ENCODE results near the gene SYNDIG1. TPM values are rescaled to one million over a fixed set of nuclear protein-coding genes. Genes with fewer than 3 reads are reported as not detected.

Gene SYNDIG1
- total and polyA plus RNA-seq, 2 experiments from 2014 or later: 1.7 to 2.4 TPM

- H3K9me3 ChIP-seq (ENCODE audit: low read depth): no peaks in the 10 kb centered on the region
- DNase-seq (ENCODE audit: low read depth in 1 of 2, low spot score in 1 of 2): no peak
- TF ChIP-seq, protein P1, sequence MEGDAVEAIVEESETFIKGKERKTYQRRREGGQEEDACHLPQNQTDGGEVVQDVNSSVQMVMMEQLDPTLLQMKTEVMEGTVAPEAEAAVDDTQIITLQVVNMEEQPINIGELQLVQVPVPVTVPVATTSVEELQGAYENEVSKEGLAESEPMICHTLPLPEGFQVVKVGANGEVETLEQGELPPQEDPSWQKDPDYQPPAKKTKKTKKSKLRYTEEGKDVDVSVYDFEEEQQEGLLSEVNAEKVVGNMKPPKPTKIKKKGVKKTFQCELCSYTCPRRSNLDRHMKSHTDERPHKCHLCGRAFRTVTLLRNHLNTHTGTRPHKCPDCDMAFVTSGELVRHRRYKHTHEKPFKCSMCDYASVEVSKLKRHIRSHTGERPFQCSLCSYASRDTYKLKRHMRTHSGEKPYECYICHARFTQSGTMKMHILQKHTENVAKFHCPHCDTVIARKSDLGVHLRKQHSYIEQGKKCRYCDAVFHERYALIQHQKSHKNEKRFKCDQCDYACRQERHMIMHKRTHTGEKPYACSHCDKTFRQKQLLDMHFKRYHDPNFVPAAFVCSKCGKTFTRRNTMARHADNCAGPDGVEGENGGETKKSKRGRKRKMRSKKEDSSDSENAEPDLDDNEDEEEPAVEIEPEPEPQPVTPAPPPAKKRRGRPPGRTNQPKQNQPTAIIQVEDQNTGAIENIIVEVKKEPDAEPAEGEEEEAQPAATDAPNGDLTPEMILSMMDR (IDR thresholded peaks at IDR 0.05; ENCODE audit: low read depth, low read length): no peak
- H3K4me3 ChIP-seq: no peak overlapping the region
- no peaks in the 10 kb centered on the region for H3K36me3 ChIP-seq
- H3K4me1 ChIP-seq (ENCODE audit: low read depth): no peaks in the 10 kb centered on the region
- H3K27ac ChIP-seq: no peak overlapping the region
- H3K27me3 ChIP-seq: no peaks in the 10 kb centered on the region
Observed at GRCh38 chr20:24684421-24684871, 215.0 kb downstream of the SYNDIG1 start.

DNA sequence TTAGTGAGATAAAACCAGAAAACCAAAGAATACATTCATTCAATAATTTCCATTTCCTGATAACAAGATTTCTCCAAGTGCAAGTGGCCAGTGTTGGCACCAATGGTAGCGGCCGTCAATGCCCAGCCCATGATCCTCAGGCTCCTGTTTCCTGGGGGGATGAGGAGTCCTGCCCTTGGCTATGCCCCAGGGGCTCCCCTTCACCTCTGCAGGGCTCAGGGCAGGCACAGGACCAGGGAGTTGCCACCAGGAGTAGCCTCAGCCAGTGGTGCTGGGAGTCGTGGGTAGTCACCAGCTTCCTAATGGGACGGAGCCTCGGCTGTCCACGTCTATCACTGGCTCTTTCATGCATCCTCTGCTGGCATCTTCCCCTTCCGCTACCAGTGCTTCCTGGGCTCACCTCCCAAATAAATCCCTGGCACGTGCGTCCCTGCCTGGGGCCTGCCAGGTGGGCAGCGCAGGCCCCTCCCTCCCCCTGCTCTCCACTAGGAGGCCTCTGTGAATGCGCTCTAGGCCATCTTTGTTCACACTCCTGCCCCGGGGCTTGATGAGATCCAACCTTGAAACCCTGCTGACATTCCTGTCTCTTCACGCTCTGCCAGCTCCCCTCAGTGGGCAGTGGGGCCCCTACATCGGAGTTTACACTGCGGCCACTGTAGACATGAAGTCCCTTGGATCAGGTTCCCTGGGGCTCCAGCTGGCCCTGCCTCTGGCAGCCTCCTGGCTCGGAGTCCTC, 215.7 kb downstream of the SYNDIG1 start:
- no peaks in the 10 kb centered on the region for H3K4me1 ChIP-seq (ENCODE audit: low read depth)

GRCh38 chr20:24685736-24686135, 216.3 kb downstream of the SYNDIG1 start:
- Histone ChIP-seq H3K4me3 (no peak overlapping the region), H3K9me3 (ENCODE audit: low read depth) (no peaks in the 10 kb centered on the region), H3K27ac (no peak overlapping the region), H3K36me3 (no peaks in the 10 kb centered on the region), H3K4me1 (ENCODE audit: low read depth) (no peaks in the 10 kb centered on the region), H3K27me3 (no peaks in the 10 kb centered on the region)
- DNase-seq (ENCODE audit: low read depth in 1 of 2, low spot score in 1 of 2): no peak
- TF ChIP-seq, protein P1 (IDR thresholded peaks at IDR 0.05; ENCODE audit: low read depth, low read length): no peak

More for the DNA sequence above, 215.7 kb downstream of the SYNDIG1 start:
- no peak for DNase-seq (ENCODE audit: low read depth in 1 of 2, low spot score in 1 of 2)
- Histone ChIP-seq H3K27me3 (no peaks in the 10 kb centered on the region), H3K36me3 (no peaks in the 10 kb centered on the region), H3K4me3 (no peak overlapping the region), H3K27ac (no peak overlapping the region), H3K9me3 (ENCODE audit: low read depth) (no peaks in the 10 kb centered on the region)
- TF ChIP-seq, protein P1 (IDR thresholded peaks at IDR 0.05; ENCODE audit: low read depth, low read length): no peak

- no peaks in the 10 kb centered on the region for H3K27me3 ChIP-seq
- no peak overlapping the region for H3K4me3 ChIP-seq
- no peak for DNase-seq (ENCODE audit: low read depth in 1 of 2, low spot score in 1 of 2)
- H3K36me3 ChIP-seq: no peaks in the 10 kb centered on the region
- TF ChIP-seq, protein P1 (IDR thresholded peaks at IDR 0.05; ENCODE audit: low read depth, low read length): no peak
- no peaks in the 10 kb centered on the region for H3K9me3 ChIP-seq (ENCODE audit: low read depth)
- no peaks in the 10 kb centered on the region for H3K4me1 ChIP-seq (ENCODE audit: low read depth)
- no peak overlapping the region for H3K27ac ChIP-seq
Observed at GRCh38 chr20:24686156-24686555, 216.7 kb downstream of the SYNDIG1 start.

DNA sequence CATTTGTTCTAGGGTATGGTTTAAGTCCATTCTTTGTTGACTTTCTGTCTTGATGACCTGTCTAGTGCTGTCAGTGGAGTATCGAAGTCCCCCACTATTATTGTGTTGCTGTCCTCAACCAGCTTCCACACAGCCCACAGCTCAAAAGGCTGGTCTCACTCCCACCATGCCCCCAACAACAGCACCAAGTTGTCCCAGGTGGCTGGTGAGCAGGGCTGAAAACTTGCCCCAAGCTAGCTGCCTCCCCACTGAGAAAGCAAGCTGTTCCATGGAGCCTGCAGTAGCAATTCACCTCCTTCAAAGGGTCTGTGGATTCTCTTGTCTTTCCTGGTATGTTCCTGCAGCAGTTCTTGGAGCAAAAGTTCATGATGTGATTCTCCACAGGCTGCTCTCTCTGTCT, 221.0 kb downstream of the SYNDIG1 start:
- H3K27ac ChIP-seq: no peak overlapping the region
- H3K4me1 ChIP-seq (ENCODE audit: low read depth): no peaks in the 10 kb centered on the region
- DNase-seq (ENCODE audit: low read depth in 1 of 2, low spot score in 1 of 2): no peak
- no peaks in the 10 kb centered on the region for H3K9me3 ChIP-seq (ENCODE audit: low read depth)
- H3K27me3 ChIP-seq: peaks cover 4% of the 10 kb centered on the region
- no peak overlapping the region for H3K4me3 ChIP-seq
- TF ChIP-seq, protein P1 (IDR thresholded peaks at IDR 0.05; ENCODE audit: low read depth, low read length): no peak
- no peaks in the 10 kb centered on the region for H3K36me3 ChIP-seq

Data from cardiac muscle cell (in vitro differentiated cells and primary cell).